GM12875 (cell line): ENCODE measurements around the gene SLC37A4.
"Not testable (repeated sequence)": the region's sequence is repeated elsewhere in the genome, so short reads cannot be mapped to it uniquely, and the experiment has no call there.

ENCODE experiments used
- H3K4me3 ChIP-seq: one replicate; pipeline ENCODE4 v1.5.1; 2011; ENCODE audit warnings: low read depth, low read length, control low read depth
- TF ChIP-seq, protein P1 (sequence below): IDR thresholded peaks from 2 replicates; pipeline ENCODE4 v1.5.1; 2011; ENCODE audit warnings: low read depth, mild to moderate bottlenecking, control low read depth, inconsistent platforms, low read length, moderate library complexity, borderline replicate concordance; ENCODE audit not compliant: insufficient read depth

Gene SLC37A4

DNA sequence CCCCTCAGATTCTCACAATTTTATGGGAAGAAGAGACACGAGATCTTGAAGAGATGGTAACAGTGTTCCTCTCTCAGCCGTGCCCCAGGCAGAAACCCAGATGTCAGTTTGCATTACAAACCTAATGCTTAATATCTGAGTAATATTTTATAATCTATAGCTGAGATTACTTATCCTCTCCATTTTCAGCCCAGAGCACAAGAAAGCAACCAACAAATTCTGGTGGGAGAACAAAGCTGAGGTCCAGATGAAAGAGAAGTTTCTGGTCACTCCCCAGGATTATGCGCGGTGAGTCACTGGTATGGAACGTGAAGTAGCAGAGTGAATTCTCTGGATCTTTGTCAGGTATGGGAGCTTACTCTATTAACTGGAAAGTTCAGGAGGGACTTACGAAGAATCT is 31.9 kb downstream of the SLC37A4 start:
- peak overlapping the region; percentile 85 for H3K4me3 ChIP-seq
- TF ChIP-seq, protein P1, sequence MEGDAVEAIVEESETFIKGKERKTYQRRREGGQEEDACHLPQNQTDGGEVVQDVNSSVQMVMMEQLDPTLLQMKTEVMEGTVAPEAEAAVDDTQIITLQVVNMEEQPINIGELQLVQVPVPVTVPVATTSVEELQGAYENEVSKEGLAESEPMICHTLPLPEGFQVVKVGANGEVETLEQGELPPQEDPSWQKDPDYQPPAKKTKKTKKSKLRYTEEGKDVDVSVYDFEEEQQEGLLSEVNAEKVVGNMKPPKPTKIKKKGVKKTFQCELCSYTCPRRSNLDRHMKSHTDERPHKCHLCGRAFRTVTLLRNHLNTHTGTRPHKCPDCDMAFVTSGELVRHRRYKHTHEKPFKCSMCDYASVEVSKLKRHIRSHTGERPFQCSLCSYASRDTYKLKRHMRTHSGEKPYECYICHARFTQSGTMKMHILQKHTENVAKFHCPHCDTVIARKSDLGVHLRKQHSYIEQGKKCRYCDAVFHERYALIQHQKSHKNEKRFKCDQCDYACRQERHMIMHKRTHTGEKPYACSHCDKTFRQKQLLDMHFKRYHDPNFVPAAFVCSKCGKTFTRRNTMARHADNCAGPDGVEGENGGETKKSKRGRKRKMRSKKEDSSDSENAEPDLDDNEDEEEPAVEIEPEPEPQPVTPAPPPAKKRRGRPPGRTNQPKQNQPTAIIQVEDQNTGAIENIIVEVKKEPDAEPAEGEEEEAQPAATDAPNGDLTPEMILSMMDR, result no peak

DNA sequence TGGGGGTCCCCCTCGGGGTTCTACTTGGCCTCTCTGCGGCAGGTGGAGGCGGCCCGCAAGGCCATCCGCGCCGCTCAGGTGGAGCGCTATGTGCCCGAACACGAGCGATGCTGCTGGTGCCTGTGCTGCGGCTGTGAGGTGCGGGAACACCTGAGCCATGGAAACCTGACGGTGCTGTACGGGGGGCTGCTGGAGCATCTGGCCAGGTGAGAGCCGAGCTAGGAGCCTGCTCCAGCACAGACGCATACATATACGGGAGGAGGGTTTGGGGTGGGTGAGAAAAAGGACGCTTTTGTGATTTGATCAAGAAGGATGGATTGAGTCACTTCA is 32.3 kb downstream of the SLC37A4 start:
- TF ChIP-seq, protein P1, result no peak
- peak overlapping the region; percentile 85 for H3K4me3 ChIP-seq

DNA sequence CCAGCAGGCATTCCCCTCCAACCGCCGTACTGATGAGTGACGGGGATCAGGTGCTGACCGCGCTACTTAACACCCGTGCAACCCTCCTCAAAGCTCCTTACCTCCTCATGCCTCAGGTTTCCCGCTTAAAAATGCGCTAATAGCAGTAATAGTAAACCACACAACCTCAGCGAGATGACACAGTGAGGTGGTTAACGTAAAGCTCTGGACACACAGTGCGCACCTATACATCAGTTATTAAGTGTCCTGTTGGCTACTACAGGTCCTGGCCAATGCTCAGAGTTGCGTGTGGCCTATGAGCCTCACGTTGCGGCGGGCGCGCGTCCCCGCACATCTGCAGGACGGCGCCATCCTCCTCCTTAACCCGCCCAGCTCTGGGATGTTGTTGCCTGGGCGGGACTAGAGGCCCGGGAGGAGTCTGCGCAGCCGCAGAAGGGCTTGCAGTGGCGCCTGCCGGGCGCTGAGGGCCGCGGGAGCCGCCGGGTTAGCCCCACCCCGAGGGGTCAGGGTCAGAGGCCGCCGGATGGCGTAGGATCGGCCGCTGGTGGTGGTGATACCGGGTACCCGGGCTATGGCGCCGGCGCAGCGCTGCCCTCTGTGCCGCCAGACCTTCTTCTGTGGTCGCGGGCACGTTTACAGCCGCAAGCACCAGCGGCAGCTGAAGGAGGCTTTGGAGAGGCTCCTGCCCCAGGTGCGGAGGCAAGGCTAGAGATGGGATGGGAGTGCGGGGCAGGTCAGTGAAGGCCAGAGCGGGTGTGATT is 32.9 kb downstream of the SLC37A4 start, which contains the start of gene CENATAC:
Gene CENATAC, plus strand, starts transcription at position 512 of the 761 bp plus-strand sequence. Its CDS starts 60 bp downstream, at position 572.
- TF ChIP-seq, protein P1, result no peak
- H3K4me3 ChIP-seq, result peak within 1 kb of the TSS; percentile 85

- H3K4me3 ChIP-seq, result peak overlapping the region; percentile 85
- TF ChIP-seq, protein P1, result peak; percentile 57
Observed at GRCh38 chr11:118996926-118997626, 33.6 kb downstream of the SLC37A4 start.

GRCh38 chr11:118991486-118992038 is 39.1 kb downstream of the SLC37A4 start:
- not testable (repeated sequence) for H3K4me3 ChIP-seq

DNA sequence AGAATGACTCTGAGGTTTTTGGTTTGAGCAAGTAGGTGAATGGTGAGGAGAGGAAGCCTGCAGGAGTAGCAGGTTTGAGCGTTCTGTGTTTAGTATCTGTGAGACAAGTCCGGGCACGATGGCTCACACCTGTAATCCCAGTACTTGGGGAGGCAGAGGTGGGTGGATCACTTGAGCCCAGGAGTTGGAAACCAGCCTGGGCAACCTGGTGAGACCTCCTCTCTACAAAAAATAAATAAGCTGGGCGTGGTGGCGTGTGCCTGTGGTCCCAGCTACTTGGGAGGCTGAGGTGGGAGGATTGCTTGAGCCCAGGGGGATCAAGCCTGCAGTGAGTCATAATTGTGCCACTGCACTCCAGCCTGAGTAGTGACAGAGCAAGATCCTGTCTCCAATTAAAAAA is 42.4 kb downstream of the SLC37A4 start:
- H3K4me3 ChIP-seq, result no peak overlapping the region
- TF ChIP-seq, protein P1, result no peak

- TF ChIP-seq, protein P1, result no peak
- no peak overlapping the region for H3K4me3 ChIP-seq
Observed at GRCh38 chr11:118984825-118985224, 45.9 kb downstream of the SLC37A4 start.

DNA sequence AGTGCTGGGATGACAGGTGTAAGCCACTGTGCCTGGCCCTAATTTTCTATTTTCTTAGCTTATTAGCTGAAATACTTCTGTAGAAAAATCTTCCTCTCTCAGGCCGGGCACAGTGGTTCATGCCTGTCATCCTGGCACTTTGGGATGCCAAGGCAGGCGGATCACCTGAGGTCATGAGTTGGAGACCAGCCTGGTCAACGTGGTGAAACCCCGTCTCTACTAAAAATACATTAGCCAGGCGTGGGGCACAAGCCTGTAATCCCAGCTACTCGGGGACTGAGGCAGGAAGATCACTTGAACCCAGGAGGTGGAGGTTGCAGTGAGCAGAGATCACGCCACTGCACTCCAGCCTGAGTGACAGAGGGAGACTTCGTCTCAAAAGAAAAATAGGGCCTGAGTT is 46.3 kb downstream of the SLC37A4 start:
- not testable (repeated sequence) for H3K4me3 ChIP-seq
